Cardiac fibroblast (primary cell): ENCODE data around the gene SPHKAP.
"Not testable (repeated sequence)": the region's sequence is repeated elsewhere in the genome, so short reads cannot be mapped to it uniquely, and the experiment has no call there.

Experiments used
- DNase-seq, 2 donors: peaks; one replicate each; pipeline versions ENCODE4 v3.0.0 to v3.0.0-alpha.2; 2010; ENCODE audit warnings: low read depth in 2 of 2
- H3K4me3 ChIP-seq, 2 donors: replicated peaks in 1 of 2; 1 replicate in 1 of 2; 2 replicates in 1 of 2; pipeline ENCODE4 v1.5.1; 2011; ENCODE audit warnings: low read depth in 2 of 2, low read length in 2 of 2, mild to moderate bottlenecking in 2 of 2, moderate library complexity in 1 of 2
- TF ChIP-seq, protein P1 (sequence below): IDR thresholded peaks from one replicate; pipeline ENCODE4 v1.5.1; 2011; ENCODE audit warnings: low read depth, mild to moderate bottlenecking, low read length, inconsistent platforms

The SPHKAP gene, protein sequence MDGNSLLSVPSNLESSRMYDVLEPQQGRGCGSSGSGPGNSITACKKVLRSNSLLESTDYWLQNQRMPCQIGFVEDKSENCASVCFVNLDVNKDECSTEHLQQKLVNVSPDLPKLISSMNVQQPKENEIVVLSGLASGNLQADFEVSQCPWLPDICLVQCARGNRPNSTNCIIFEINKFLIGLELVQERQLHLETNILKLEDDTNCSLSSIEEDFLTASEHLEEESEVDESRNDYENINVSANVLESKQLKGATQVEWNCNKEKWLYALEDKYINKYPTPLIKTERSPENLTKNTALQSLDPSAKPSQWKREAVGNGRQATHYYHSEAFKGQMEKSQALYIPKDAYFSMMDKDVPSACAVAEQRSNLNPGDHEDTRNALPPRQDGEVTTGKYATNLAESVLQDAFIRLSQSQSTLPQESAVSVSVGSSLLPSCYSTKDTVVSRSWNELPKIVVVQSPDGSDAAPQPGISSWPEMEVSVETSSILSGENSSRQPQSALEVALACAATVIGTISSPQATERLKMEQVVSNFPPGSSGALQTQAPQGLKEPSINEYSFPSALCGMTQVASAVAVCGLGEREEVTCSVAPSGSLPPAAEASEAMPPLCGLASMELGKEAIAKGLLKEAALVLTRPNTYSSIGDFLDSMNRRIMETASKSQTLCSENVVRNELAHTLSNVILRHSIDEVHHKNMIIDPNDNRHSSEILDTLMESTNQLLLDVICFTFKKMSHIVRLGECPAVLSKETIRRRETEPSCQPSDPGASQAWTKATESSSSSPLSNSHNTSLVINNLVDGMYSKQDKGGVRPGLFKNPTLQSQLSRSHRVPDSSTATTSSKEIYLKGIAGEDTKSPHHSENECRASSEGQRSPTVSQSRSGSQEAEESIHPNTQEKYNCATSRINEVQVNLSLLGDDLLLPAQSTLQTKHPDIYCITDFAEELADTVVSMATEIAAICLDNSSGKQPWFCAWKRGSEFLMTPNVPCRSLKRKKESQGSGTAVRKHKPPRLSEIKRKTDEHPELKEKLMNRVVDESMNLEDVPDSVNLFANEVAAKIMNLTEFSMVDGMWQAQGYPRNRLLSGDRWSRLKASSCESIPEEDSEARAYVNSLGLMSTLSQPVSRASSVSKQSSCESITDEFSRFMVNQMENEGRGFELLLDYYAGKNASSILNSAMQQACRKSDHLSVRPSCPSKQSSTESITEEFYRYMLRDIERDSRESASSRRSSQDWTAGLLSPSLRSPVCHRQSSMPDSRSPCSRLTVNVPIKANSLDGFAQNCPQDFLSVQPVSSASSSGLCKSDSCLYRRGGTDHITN (N-terminal part only)

DNA sequence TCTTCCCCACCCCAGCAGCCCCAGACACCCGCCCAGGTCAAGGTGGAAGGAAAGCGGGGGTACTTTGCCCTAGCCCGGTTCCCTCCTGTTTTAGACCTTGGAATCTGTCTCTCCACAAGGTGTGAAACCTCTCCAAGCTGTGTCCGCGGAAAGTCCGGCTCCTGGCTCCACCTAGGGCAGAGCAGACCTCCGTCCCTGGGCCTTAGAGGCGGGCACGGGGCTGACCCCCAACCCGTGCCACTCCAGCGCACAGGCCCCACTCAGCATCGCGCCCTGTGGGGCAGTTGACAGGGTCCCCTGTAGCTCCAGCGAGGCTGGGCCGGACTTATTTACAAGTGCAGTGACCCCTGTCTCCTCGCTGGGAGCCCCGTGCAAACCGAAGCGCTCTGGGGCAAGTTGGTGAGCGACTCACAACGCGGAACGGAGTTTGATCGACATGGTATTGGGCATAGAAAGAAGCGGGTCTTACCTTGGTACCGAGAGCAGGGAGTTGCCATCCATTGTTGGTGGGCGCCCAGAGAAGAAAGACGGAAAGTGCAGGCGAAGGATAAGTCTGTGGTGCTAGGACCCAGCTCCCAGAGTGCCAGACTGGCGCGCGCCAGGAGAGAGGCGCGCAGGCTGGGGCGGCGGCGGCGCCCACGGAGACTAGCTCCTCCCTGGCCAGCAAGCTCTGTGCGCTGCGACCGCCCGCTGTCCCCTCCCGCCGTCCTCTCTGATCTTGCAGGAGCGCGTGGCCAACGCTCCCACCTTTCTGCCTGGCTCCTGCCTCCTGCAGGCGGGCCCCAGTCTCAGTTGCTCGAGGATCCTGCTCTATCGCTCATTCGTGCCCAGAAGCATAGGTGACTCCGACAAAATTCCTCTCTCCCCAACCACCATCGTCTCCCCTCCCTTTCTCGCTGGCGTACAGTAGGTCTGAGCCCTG lies at the start of gene SPHKAP:
TSS of gene SPHKAP (minus strand) at position 590 of the 922 bp plus-strand sequence. CDS start at position 501, 89 bp downstream.
- TF ChIP-seq, protein P1, sequence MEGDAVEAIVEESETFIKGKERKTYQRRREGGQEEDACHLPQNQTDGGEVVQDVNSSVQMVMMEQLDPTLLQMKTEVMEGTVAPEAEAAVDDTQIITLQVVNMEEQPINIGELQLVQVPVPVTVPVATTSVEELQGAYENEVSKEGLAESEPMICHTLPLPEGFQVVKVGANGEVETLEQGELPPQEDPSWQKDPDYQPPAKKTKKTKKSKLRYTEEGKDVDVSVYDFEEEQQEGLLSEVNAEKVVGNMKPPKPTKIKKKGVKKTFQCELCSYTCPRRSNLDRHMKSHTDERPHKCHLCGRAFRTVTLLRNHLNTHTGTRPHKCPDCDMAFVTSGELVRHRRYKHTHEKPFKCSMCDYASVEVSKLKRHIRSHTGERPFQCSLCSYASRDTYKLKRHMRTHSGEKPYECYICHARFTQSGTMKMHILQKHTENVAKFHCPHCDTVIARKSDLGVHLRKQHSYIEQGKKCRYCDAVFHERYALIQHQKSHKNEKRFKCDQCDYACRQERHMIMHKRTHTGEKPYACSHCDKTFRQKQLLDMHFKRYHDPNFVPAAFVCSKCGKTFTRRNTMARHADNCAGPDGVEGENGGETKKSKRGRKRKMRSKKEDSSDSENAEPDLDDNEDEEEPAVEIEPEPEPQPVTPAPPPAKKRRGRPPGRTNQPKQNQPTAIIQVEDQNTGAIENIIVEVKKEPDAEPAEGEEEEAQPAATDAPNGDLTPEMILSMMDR: no peak
- H3K4me3 ChIP-seq: no peak within 1 kb of the TSS

DNA sequence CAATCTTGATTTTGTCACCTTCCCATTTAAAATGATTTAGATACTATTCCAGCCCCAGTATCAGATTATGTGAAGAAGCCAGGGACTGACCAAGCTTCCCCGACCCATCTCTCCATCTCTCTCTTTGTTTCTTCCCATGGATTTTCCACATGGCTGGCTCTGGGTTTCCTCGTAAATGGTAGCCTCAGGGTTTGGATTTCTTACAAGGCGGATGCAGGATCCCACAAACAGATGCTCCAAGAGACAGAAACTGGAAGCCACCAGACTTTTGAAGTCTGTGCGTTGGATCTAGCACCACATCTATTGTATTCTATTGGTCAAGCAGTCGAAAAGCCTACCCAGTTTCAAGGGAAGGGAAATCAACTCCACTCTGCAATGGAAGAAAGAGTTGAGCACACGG lies 46.0 kb upstream of the SPHKAP start:
- no peak for DNase-seq
- TF ChIP-seq, protein P1: no peak
- no peak overlapping the region for H3K4me3 ChIP-seq

More for the DNA sequence above, at the start of gene SPHKAP:
- no peak for DNase-seq

DNA sequence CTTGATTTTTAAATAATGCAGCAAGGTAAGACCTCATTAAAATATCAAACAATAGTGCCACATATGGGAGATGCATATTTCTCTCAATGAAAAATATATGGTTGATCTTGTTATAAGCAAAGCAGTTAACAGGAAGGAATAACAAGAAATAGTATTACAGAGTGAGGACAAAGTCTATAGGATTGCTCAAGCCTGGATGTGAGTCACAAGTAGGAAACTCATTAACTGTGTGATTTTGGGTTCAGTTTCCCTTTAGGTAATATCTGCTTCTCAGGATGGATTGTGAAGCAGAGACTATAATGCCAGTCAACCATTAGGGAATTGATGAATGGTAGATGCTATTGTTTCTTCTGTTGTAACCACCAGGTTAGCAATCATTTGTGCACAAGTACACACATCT lies 42.9 kb upstream of the SPHKAP start:
- DNase-seq: peak in 1 of 2 donors; percentile 9
- no peak overlapping the region for H3K4me3 ChIP-seq
- TF ChIP-seq, protein P1: no peak

DNA sequence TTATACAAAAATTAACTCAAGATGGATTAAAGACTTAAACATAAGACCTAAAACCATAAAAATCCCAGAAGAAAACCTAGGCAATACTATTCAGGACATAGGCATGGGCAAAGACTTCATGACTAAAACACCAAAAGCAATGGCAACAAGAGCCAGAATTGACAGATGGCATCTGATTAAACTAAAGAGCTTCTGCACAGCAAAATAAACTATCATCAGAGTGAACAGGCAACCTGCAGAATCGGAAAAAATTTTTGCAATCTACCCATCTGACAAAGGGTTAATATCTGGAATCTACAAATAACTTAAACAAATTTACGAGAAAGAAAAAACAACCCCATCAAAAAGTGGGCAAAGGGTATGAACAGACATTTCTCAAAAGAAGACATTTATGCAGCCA lies 37.1 kb upstream of the SPHKAP start:
- DNase-seq, H3K4me3 ChIP-seq: not testable (repeated sequence)

DNA sequence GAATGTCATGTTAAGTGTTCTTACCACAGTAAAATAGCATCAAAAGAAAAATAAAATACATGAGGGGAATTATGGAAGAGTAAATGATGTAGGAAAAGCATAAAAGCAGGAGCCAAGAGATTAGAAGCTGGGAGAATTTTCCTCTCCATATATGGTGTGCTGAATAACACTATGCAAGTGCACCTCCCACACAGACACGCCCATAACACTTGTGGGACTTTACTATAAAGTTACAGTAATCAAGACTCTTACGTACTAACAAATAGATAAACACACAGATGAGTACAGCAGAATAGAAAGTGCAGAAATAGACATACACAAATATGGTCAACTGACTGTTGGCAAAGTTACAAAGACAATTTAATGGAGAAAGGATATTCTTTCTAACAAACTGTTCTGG lies 16.0 kb upstream of the SPHKAP start:
- TF ChIP-seq, protein P1: no peak
- DNase-seq: no peak
- H3K4me3 ChIP-seq: no peak overlapping the region

DNA sequence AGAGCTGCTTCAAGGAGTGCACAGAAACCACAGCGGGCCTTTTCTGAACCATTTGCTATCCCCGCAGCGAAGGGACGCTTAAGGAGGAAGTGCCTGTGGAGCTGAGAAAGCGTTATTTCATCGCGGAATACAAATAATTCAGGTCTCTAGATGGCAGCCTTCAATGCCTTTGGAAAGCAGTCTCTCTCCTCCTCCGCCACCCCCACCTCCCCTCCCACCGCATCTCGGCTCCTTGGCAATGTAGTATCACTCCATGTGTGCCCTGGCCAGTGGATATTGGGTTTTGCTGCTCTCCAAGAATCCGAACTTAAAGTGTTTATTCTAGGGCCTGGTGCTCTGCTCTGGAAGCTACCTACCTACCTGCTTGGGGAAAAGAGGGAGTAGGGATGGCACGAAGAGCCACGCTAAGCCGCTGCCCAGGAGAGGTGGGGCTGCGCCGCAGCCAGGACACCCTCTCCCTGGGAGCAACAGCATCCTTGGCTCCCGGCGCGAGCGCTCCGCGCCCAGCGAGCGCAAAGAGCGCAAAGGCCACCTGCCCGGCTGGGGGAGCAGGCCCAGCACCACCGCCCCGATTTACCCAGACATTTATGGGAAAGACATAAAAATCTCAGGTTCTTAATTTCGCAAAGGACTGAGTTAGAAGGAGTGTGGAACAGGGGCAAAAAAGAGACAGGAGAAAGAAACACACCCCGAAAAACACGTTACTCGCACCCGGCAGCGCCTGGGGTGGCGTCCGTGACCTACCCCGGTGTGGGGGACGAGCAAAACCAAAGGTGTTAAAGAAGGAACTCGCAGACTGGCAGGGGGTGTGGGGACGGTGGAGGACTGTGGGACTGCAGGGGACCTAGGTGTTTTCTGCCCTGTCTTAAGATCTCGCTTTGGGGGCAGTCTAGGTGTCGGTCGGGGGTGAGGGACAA lies 1.0 kb downstream of the SPHKAP start:
- TF ChIP-seq, protein P1: no peak
- DNase-seq: peak in 1 of 2 donors; percentile 15
- no peak overlapping the region for H3K4me3 ChIP-seq
